Measurements from ENCODE around the gene ATG16L2.

DNA sequence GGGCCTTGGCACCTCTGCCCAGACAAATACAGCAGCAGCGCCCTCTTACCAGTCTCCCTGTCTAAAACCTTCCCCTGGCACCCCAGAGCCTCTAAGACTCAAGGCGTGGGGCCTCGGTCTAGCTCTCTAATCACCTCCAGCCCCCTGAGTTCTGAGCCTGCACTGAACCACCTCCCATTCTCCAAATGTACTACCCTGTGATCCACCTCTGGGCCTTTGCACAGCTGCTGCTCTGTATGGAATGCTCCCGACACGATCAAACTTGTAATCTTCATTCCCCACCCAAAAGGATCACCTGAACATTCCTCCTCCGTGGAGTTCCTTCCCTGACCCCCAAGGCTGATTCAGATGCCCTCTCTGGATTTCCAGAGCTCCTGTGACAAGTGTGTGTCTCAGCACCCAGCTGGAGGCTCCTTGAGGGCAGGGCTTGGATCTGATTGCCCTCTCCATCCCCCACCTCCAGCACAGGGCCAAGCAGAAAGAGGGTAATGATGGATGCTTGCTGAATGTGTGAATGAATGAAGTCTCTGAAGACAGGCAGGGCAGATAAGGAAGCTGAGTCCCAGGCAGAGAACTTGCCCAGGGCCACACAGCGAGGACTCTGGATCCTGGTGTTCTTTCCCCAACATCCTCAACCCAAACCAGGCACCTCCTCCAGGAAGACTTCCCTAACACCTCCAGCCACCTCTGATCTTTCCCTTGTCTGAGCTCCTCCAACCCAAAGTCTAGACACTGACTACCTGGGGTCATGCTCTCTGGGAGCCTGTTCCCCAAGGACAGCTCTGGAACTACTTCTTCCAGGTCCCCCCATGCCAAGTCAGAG lies 38.7 kb upstream of the ATG16L2 start:
- TF ChIP-seq POLR2AphosphoS5 (IDR thresholded peaks at IDR 0.05) (no peak), POLR2A (IDR thresholded peaks at IDR 0.05) (no peak), EP300 (IDR thresholded peaks at IDR 0.05) (no peak)
- TF ChIP-seq, protein P1, sequence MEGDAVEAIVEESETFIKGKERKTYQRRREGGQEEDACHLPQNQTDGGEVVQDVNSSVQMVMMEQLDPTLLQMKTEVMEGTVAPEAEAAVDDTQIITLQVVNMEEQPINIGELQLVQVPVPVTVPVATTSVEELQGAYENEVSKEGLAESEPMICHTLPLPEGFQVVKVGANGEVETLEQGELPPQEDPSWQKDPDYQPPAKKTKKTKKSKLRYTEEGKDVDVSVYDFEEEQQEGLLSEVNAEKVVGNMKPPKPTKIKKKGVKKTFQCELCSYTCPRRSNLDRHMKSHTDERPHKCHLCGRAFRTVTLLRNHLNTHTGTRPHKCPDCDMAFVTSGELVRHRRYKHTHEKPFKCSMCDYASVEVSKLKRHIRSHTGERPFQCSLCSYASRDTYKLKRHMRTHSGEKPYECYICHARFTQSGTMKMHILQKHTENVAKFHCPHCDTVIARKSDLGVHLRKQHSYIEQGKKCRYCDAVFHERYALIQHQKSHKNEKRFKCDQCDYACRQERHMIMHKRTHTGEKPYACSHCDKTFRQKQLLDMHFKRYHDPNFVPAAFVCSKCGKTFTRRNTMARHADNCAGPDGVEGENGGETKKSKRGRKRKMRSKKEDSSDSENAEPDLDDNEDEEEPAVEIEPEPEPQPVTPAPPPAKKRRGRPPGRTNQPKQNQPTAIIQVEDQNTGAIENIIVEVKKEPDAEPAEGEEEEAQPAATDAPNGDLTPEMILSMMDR (IDR thresholded peaks at IDR 0.05) = no peak
